GM18858 (cell line): ENCODE data around the gene PAPLN.

Source experiments
- ATAC-seq: cut with Tn5 transposase; IDR thresholded peaks from one replicate; pipeline ENCODE4 v1.9.1; 2021; ENCODE audit not compliant: unreplicated experiment

Gene PAPLN

GRCh38 chr14:73243341-73243740 lies 6.0 kb downstream of the PAPLN start:
- no peak for ATAC-seq

- no peak for ATAC-seq
These were observed 6.4 kb downstream of the PAPLN start for GRCh38 chr14:73243748-73244147.

GRCh38 chr14:73244541-73245290 lies 7.4 kb downstream of the PAPLN start:
- ATAC-seq, result no peak

GRCh38 chr14:73245480-73246325 lies 8.4 kb downstream of the PAPLN start:
- ATAC-seq, result no peak

- ATAC-seq, result no peak
These were observed 9.3 kb downstream of the PAPLN start for GRCh38 chr14:73246387-73247150.

GRCh38 chr14:73248108-73248868 lies 11.0 kb downstream of the PAPLN start:
- no peak for ATAC-seq

GRCh38 chr14:73249108-73249507 lies 11.8 kb downstream of the PAPLN start:
- no peak for ATAC-seq

- no peak for ATAC-seq
These were observed 12.4 kb downstream of the PAPLN start for GRCh38 chr14:73249564-73250316.

- ATAC-seq, result no peak
These were observed 13.0 kb downstream of the PAPLN start for GRCh38 chr14:73250317-73250713.

GRCh38 chr14:73250781-73251500 lies 13.6 kb downstream of the PAPLN start:
- ATAC-seq, result no peak

- ATAC-seq, result no peak
These were observed 14.4 kb downstream of the PAPLN start for GRCh38 chr14:73251516-73252215.

GRCh38 chr14:73252491-73253322 lies 15.4 kb downstream of the PAPLN start:
- ATAC-seq, result no peak

- no peak for ATAC-seq
These were observed 16.0 kb downstream of the PAPLN start for GRCh38 chr14:73253323-73253610.

GRCh38 chr14:73253721-73254120 lies 16.4 kb downstream of the PAPLN start:
- ATAC-seq, result no peak

- no peak for ATAC-seq
These were observed 17.1 kb downstream of the PAPLN start for GRCh38 chr14:73254247-73255004.

- ATAC-seq, result no peak
These were observed 17.7 kb downstream of the PAPLN start for GRCh38 chr14:73255005-73255400.

- ATAC-seq, result no peak
These were observed 18.5 kb downstream of the PAPLN start for GRCh38 chr14:73255693-73256225.
